ENCODE data around the gene MCIDAS. TPM values are rescaled to one million over a fixed set of nuclear protein-coding genes. Genes with fewer than 3 reads are reported as not detected.

Gene MCIDAS
- total and polyA plus RNA-seq, 12 donors, result not detected

GRCh38 chr5:55173687-55174230 is 53.4 kb downstream of the MCIDAS start:
- intact Hi-C loops (cut with DNase I), result loop anchor here (5.0 to 10.0 kb wide), 2 partner anchors 51 to 519 kb away; partner anchors contain the start of gene MCIDAS (in 1 of the 2)
- peaks cover 13 to 26% of the 10 kb centered on the region in 2 donors for H3K4me1 ChIP-seq (replicated peaks in 1 of 2)
- no peaks in the 10 kb centered on the region for H3K36me3 ChIP-seq (replicated peaks in 1 of 2)
- peaks cover 55% of the 10 kb centered on the region for H3K27me3 ChIP-seq
- 13 to 16% (median 15%) methylated on average over 8 of the region's 8 CpGs for WGBS, 4 donors
- H3K27ac ChIP-seq, result no peak overlapping the region
- peak in 1 of 7 donors; percentile 7 for DNase-seq
- no peak for TF ChIP-seq CTCF (IDR thresholded peaks at IDR 0.05)
- TF ChIP-seq POLR2A (IDR thresholded peaks at IDR 0.05), result no peak
- H3K9me3 ChIP-seq (replicated peaks in 1 of 3), result no peaks in the 10 kb centered on the region
- peak overlapping the region in 1 of 4 donors; percentile 62 for H3K4me3 ChIP-seq

- Histone ChIP-seq H3K27ac (no peak within 1 kb of the TSS), H3K4me3 (peak within 1 kb of the TSS in 2 of 4 donors; percentile 3 to 62), H3K9me3 (replicated peaks in 1 of 3) (no peaks in the 10 kb centered on the region), H3K4me1 (replicated peaks in 1 of 2) (peaks cover 13 to 26% of the 10 kb centered on the region in 2 donors), H3K36me3 (replicated peaks in 1 of 2) (no peaks in the 10 kb centered on the region), H3K27me3 (peaks cover 51% of the 10 kb centered on the region)
- intact Hi-C loops (cut with DNase I), result loop anchor here (5.0 to 10.0 kb wide), 2 partner anchors 52 to 519 kb away; partner anchors contain the start of gene MCIDAS (in 1 of the 2)
- peak; percentile 31 to 62 (median 59) for DNase-seq
- 1 to 5% (median 1%) methylated on average over 26 to 69 of the region's 69 CpGs for WGBS, 4 donors
- no peak for TF ChIP-seq CTCF (IDR thresholded peaks at IDR 0.05)
- TF ChIP-seq POLR2A (IDR thresholded peaks at IDR 0.05), result no peak
These were observed 54.0 kb downstream of the MCIDAS start, which contains the start of gene CDC20B for GRCh38 chr5:55172937-55173686. Gene CDC20B (minus strand): TSS chr5:55173177. CDS start chr5:55173000, 177 bp downstream.

- peaks cover 43% of the 10 kb centered on the region for H3K27me3 ChIP-seq
- peak overlapping the region in 1 of 4 donors; percentile 62 for H3K4me3 ChIP-seq
- intact Hi-C loops (cut with DNase I), result loop anchor here (5.0 to 10.0 kb wide), 2 partner anchors 53 to 520 kb away; partner anchors contain the start of gene MCIDAS (in 1 of the 2)
- no peaks in the 10 kb centered on the region for H3K9me3 ChIP-seq (replicated peaks in 1 of 3)
- DNase-seq, result peak; percentile 37 to 68 (median 48)
- no peaks in the 10 kb centered on the region for H3K36me3 ChIP-seq (replicated peaks in 1 of 2)
- TF ChIP-seq POLR2A (IDR thresholded peaks at IDR 0.05), result no peak
- TF ChIP-seq CTCF (IDR thresholded peaks at IDR 0.05), result peak; percentile 70 to 84 (median 82)
- H3K27ac ChIP-seq, result no peak overlapping the region
- peaks cover 13 to 26% of the 10 kb centered on the region in 2 donors for H3K4me1 ChIP-seq (replicated peaks in 1 of 2)
- WGBS, 4 donors, result 6 to 8% (median 7%) methylated on average over 15 of the region's 15 CpGs
These were observed 54.8 kb downstream of the MCIDAS start for GRCh38 chr5:55172051-55172899.

All from adrenal gland (tissue), 12 donors.